Activated CD8-positive, alpha-beta memory T cell treated with anti-CD3 and anti-CD28 coated beads, Interleukin-2, amount 50 U/mL, for 1 hour (primary cell): ENCODE results near the gene KCMF1.
"Not testable (repeated sequence)": the region's sequence is repeated elsewhere in the genome, so short reads cannot be mapped to it uniquely, and the experiment has no call there.

ENCODE experiments used
- DNase-seq: peaks from one replicate; pipeline ENCODE4 v3.0.0-alpha.2; 2020; ENCODE audit errors: extremely low read depth

KCMF1 gene

DNA sequence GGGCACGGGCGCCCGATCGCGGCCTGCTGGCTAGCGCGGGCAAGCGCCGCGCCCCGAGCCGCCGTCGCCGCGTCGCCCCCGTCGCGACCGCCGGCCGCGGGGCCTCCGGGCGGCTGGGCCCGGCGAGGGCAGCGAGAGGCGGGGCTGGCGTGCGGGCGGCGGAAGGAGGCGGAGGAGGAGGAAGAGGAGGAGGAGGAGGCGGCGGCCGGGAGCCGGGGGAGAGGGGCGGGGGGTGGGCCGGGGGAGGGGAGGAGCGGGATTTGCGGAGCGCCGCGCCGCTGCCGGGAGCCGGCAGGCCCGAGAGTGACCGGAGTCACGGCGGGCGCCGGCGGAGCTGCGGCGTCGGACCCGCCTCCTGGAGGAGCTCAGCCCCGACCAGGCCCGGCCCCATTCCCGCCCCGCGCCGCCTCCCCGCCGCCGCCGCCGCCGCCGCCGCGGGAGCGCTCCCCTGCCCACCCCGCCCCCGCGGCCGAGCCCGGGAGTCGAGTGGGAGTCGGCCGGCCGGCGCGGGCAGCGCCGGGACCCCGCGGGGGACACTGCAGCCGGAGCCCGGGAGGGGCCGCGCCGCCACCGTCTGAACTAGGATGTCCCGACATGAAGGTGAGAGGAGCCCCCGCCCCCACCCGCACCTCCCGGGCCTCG lies at the start of gene KCMF1:
Gene KCMF1 (plus strand): TSS at position 294 of the 642 bp plus-strand sequence. CDS start 291 bp downstream, at position 585.
- DNase-seq = peak; percentile 5

- no peak for DNase-seq
Measured at GRCh38 chr2:84923009-84923408, 48.0 kb upstream of the KCMF1 start.

DNA sequence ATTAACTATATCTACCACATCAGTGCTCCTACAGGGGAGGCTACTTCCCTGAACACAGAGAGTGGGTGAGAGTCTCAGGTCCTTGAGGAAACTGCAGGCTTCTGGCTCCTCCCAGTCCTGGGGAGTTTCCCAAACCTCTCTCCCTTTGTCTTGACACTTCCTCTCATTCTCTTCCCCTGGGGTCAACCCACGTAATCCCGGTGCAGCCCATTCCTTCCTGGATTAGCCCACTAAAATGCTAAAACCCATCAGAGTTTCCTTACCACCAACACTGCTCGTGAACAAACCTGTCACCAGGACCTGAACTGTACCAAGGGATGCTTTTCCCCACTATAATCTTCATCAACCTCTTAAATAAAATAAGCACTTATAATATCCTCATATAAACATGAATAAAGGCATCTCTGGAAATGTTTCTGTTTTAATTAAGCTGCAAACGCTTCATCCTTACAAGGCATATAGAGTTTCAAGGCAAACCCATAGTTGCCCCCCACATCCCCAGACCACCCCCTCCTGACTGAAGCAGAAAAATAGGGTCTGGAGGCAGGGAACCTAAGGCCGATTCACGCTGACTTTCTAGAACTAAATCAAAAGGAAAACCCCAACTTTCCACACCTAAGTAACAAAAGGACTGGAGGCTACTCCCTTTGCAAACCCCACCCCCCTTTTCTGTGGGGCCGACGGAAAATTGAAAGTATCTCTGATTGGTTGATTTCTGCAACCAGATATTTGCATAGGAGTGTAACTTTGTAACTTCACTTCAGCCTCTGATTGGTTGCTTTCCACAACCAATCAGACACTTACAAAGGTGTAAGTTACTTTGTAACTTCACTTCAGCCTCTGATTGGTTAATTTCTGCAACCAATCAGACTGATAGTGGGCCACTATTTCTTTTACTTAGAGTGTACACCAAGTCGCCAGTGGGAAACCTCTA lies 46.5 kb upstream of the KCMF1 start:
- DNase-seq = no peak

GRCh38 chr2:84925336-84925723 lies 45.6 kb upstream of the KCMF1 start:
- no peak for DNase-seq

- DNase-seq = peak; percentile 97
Measured at GRCh38 chr2:84925724-84926376, 45.1 kb upstream of the KCMF1 start.

DNA sequence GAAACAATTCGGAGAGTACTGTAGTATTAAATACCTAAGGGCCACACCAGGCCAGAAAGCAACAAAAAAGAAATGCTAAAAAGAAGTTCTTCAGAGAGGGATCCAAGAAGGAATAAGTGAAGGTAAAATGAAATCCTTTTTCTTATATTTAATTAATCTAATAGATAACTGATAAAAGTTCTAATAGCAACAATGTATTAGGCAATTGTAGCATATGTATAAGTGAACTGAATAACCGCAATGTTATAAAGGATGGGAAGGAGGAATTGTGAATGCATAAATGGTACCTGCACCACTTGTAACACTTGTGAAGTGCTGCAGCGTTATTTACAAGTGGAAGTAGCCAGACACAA lies 43.7 kb upstream of the KCMF1 start:
- no peak for DNase-seq

DNA sequence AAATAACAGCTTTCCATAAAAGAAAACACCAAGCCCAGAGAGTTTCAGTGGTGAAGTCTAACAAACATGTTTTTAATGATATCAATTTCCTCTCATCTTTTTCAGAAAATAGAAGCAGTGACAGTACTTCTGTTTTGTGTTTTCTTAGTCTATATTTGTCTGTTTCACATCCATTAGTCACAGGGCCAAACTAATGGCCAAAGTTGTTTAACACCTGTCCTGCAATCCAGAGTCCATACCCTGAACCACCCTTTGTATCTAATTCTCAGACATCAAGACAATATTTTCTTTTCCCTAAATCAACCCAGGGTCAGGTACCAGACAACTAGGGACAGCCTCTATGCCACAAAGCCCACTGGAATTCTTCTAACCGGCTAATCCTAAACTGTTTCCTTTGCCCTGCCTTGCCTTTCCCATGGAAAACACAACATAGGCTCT lies 39.6 kb upstream of the KCMF1 start:
- DNase-seq = no peak

GRCh38 chr2:84938194-84938879 lies 32.6 kb upstream of the KCMF1 start:
- no peak for DNase-seq

GRCh38 chr2:84939426-84940087 lies 31.4 kb upstream of the KCMF1 start:
- DNase-seq = no peak

- no peak for DNase-seq
Measured at GRCh38 chr2:84940088-84940470, 30.9 kb upstream of the KCMF1 start.

DNA sequence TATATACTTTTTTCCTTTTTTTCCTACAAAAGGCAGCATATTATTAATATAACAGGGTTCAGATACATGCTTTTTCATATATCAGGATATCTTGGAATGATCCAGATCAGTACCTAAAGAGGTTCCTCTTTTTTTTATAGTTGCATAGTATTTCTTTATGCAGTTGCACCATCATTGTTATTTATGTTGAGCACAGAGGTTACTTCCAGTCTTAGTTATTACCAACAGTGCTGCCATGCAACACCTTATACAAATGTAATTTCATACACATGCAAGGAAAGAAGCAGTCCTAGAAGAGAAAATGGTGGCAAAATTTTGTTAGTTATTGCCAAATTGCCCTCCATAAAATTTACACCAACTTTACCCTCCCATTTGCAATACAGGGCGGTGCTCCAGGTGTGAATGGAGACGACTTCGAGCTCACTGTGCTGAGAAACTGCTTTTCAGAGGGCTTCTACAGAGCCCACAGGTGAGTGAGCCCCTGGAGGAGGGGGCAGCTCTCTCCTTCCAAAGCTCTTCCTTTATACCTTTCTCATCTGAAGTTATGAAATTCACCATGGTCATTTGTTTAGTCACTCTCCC lies 30.0 kb upstream of the KCMF1 start:
- no peak for DNase-seq

- DNase-seq = no peak
Measured at GRCh38 chr2:84942166-84942565, 28.8 kb upstream of the KCMF1 start.

- no peak for DNase-seq
Measured at GRCh38 chr2:84942964-84943421, 28.0 kb upstream of the KCMF1 start.

DNA sequence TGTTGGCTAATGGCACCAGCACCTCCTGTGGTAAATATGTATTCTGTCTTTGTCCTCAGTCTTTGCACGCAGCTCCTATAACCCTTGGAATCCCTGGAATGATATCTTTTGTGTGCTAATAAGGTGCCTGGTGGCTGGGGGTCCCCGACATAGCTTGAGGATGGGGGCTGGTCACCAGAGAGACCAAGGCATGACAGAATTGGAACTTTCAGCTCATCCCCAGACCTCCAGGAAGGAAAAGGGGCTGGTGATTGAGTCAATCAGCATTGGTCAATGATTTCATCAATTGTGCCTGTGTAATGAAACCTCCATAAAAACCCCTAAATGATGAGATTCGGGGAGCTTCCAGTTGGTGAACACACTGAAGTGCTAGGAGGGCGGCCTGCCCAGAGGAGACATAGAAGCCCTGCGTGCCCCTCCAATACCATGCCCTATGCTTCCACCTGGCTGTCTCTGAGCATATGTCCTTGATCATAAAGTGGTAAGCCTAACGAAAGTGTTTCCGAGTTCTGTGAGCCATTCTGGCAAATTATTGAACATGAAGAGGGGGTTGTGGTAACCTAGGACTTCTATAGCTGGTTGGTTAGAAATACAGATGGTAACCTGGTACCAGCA lies 26.6 kb upstream of the KCMF1 start:
- DNase-seq = no peak

DNA sequence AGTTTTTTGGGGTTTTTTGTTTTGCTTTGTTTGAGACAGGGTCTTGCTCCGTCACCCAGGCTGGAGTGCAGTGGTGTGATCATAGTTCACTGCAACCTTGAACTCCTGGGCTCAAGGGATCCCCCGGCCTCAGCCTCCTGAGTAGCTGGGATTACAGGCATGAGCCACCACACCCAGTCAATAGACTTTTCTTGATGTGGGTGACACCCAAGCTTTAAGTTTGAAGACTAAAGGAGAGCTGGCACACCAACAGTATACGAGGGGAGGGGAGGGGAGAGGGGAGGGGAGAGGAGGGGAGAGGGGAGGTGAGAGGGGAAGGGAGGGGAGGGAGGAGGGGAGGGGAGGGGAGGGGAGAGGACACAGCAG lies 25.1 kb upstream of the KCMF1 start:
- DNase-seq = not testable (repeated sequence)

- no peak for DNase-seq
Measured at GRCh38 chr2:84946204-84947009, 24.6 kb upstream of the KCMF1 start.

DNA sequence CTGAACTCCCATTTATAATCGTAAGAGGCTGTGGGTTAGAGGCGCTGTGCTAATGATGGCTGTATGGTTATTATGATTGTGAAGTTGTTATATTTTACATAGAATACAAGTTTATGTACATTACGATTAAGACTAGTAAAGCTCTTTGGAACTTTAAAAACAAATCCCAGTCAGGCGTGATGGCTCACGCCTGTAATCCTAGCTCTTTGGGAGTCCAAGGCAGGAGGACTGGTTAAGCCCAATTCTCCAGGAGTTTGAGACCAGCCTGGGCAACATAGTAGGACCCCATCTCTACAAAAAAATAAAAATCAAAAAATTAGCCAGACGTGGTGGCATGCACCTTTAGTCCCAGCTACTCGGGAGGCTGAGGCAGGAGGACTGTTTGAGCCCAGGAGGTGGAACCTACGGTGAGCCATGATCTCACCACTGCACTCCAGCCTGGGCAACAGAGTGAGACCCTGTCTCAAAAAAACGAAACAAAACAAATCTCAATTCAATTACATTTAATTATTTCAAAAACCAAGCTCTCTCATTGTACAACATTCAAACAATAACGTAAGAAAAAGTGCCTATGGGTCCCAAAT lies 23.9 kb upstream of the KCMF1 start:
- DNase-seq = no peak

DNA sequence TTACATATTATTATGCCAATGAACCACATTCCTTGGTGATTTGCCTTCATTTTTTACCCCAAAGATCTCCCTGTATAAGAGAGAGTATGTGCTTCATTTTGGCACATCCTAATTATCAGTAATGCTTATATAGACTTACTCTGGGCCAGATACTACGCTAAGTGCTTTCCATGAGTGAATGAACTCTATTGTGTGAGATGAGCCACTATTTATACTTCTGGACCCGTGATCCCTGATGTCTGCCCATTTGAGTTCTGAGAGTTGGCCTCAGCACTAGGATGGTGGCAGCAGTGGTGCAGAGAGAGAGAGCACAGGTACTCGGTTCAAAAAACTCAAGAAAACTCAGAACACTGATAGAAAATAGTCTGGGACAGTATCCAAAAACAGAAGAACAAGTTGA lies 17.4 kb upstream of the KCMF1 start:
- no peak for DNase-seq

GRCh38 chr2:84954329-84954728 lies 16.6 kb upstream of the KCMF1 start:
- no peak for DNase-seq
